ENCODE measurements around the gene MRPL17. TPM values are rescaled to one million over a fixed set of nuclear protein-coding genes. Genes with fewer than 3 reads are reported as not detected.
A peak's percentile ranks its signal among the peaks of the same experiment; 100 is the strongest.
"Not testable (repeated sequence)": the region's sequence is repeated elsewhere in the genome, so short reads cannot be mapped to it uniquely, and the experiment has no call there.

MRPL17 gene
- total RNA-seq, 1 experiment from 2014 or later = 88.4 TPM

- H3K27ac Mint-ChIP-seq (ENCODE audit: low read depth, unreplicated experiment); H3K9me3 Mint-ChIP-seq (ENCODE audit: unreplicated experiment); H3K4me3 Mint-ChIP-seq (ENCODE audit: unreplicated experiment); POLR2A ChIA-PET; intact Hi-C loops (cut with micrococcal nuclease); H3K4me1 Mint-ChIP-seq (ENCODE audit: insufficient read depth, unreplicated experiment); H3K36me3 Mint-ChIP-seq (ENCODE audit: insufficient read depth, unreplicated experiment); BruUV-seq (replicated peaks): not testable (repeated sequence)
- peak; percentile 38 for DNase-seq (ENCODE audit: unreplicated experiment)
- H3K27me3 Mint-ChIP-seq (ENCODE audit: insufficient read depth, unreplicated experiment) = peaks cover 17% of the 10 kb centered on the region
- TF ChIP-seq CTCF (IDR thresholded peaks at IDR 0.05; ENCODE audit: unreplicated experiment) = peak; percentile 43
- CTCF ChIA-PET = interaction anchor here (0.6 to 0.9 kb wide), 6 partner anchors 9 to 970 kb away, joined by 3 read pairs; no protein-coding TSS in a partner anchor
These were observed 28.4 kb upstream of the MRPL17 start for GRCh38 chr11:6711552-6711951.

- Mint-ChIP-seq H3K9me3 (ENCODE audit: unreplicated experiment) (no peaks in the 10 kb centered on the region), H3K4me3 (ENCODE audit: unreplicated experiment) (no peak overlapping the region), H3K36me3 (ENCODE audit: insufficient read depth, unreplicated experiment) (no peaks in the 10 kb centered on the region), H3K4me1 (ENCODE audit: insufficient read depth, unreplicated experiment) (no peaks in the 10 kb centered on the region), H3K27me3 (ENCODE audit: insufficient read depth, unreplicated experiment) (no peaks in the 10 kb centered on the region), H3K27ac (ENCODE audit: low read depth, unreplicated experiment) (no peak overlapping the region)
- BruUV-seq (replicated peaks) = no TSS peak
- intact Hi-C loops (cut with micrococcal nuclease) = loop anchor here (5.0 kb wide), 3 partner anchors 107 to 332 kb away; partner anchors contain the start of genes HPX, ILK and RRP8
- no peak for DNase-seq (ENCODE audit: unreplicated experiment)
- TF ChIP-seq CTCF (IDR thresholded peaks at IDR 0.05; ENCODE audit: unreplicated experiment) = no peak
- CTCF ChIA-PET = interaction anchor here (0.7 kb wide), 1 partner anchor 111 kb away, joined by 4 read pairs; no protein-coding TSS in a partner anchor
- POLR2A ChIA-PET = no interaction called here
These were observed 25.7 kb upstream of the MRPL17 start for GRCh38 chr11:6708876-6709275.

- BruUV-seq (replicated peaks) = no TSS peak
These were observed 22.9 kb upstream of the MRPL17 start for GRCh38 chr11:6705905-6706535.

More at GRCh38 chr11:6705905-6706535, 22.9 kb upstream of the MRPL17 start:
- no peaks in the 10 kb centered on the region for H3K36me3 Mint-ChIP-seq (ENCODE audit: insufficient read depth, unreplicated experiment)
- no peak overlapping the region for H3K27ac Mint-ChIP-seq (ENCODE audit: low read depth, unreplicated experiment)
- DNase-seq (ENCODE audit: unreplicated experiment) = peak; percentile 65
- POLR2A ChIA-PET = interaction anchor here (0.6 kb wide), 1 partner anchor 445 kb away, joined by 4 read pairs; no protein-coding TSS in a partner anchor
- CTCF ChIA-PET = interaction anchor here (0.6 to 6.4 kb wide), 45 partner anchors 9 to 1283 kb away, joined by 3 to 82 read pairs (median 4); partner anchors contain the start of genes DNHD1, ILK, MRPL17 and TPP1
- H3K9me3 Mint-ChIP-seq (ENCODE audit: unreplicated experiment) = no peaks in the 10 kb centered on the region
- no peaks in the 10 kb centered on the region for H3K27me3 Mint-ChIP-seq (ENCODE audit: insufficient read depth, unreplicated experiment)
- intact Hi-C loops (cut with micrococcal nuclease) = loop anchor here (1.0 to 5.0 kb wide), 5 partner anchors 23 to 329 kb away; partner anchors contain the start of genes HPX, ILK, MRPL17 and RRP8
- peak; percentile 82 for TF ChIP-seq CTCF (IDR thresholded peaks at IDR 0.05; ENCODE audit: unreplicated experiment)
- H3K4me3 Mint-ChIP-seq (ENCODE audit: unreplicated experiment) = no peak overlapping the region
- H3K4me1 Mint-ChIP-seq (ENCODE audit: insufficient read depth, unreplicated experiment) = no peaks in the 10 kb centered on the region

Data from MCF 10A (cell line).